ENCODE results near the gene RHBDL1.

- TF ChIP-seq, protein P1, sequence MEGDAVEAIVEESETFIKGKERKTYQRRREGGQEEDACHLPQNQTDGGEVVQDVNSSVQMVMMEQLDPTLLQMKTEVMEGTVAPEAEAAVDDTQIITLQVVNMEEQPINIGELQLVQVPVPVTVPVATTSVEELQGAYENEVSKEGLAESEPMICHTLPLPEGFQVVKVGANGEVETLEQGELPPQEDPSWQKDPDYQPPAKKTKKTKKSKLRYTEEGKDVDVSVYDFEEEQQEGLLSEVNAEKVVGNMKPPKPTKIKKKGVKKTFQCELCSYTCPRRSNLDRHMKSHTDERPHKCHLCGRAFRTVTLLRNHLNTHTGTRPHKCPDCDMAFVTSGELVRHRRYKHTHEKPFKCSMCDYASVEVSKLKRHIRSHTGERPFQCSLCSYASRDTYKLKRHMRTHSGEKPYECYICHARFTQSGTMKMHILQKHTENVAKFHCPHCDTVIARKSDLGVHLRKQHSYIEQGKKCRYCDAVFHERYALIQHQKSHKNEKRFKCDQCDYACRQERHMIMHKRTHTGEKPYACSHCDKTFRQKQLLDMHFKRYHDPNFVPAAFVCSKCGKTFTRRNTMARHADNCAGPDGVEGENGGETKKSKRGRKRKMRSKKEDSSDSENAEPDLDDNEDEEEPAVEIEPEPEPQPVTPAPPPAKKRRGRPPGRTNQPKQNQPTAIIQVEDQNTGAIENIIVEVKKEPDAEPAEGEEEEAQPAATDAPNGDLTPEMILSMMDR (conservative IDR thresholded peaks at IDR 0.05 in 1 of 2, IDR thresholded peaks at IDR 0.05 in 1 of 2; ENCODE audit: low read depth in 1 of 2, low read length in 2 of 2) = no peak
- no peak for TF ChIP-seq EZH2 (IDR thresholded peaks at IDR 0.05; ENCODE audit: low read length, missing control alignments)
Measured at GRCh38 chr16:724188-725040, 48.9 kb downstream of the RHBDL1 start.

Data from fibroblast of lung (primary cell).